ENCODE measurements around the gene CELF3.

GRCh38 chr1:151681923-151682322, 34.7 kb downstream of the CELF3 start:
- TF ChIP-seq TEAD4 (IDR thresholded peaks at IDR 0.05) (peak; percentile 72), YY1 (IDR thresholded peaks at IDR 0.05; ENCODE audit: low read depth) (no peak), CREB1 (IDR thresholded peaks at IDR 0.05; ENCODE audit: low read depth) (no peak), MAX (IDR thresholded peaks at IDR 0.05) (no peak), RAD21 (IDR thresholded peaks at IDR 0.05; ENCODE audit: low read depth) (no peak), EP300 (IDR thresholded peaks at IDR 0.05; ENCODE audit: borderline replicate concordance) (no peak), NFIC (IDR thresholded peaks at IDR 0.05) (peak; percentile 19; the same call in 1 of the 2 replicates), FOXM1 (IDR thresholded peaks at IDR 0.05; ENCODE audit: borderline replicate concordance, low read depth) (no peak), CEBPB (IDR thresholded peaks at IDR 0.05) (no peak), REST (IDR thresholded peaks at IDR 0.05; ENCODE audit: low read depth) (no peak), TCF12 (IDR thresholded peaks at IDR 0.05; ENCODE audit: low read depth) (no peak), EGR1 (IDR thresholded peaks at IDR 0.05) (no peak), TAF1 (IDR thresholded peaks at IDR 0.05; ENCODE audit: low read depth) (no peak)
- TF ChIP-seq, protein P1, sequence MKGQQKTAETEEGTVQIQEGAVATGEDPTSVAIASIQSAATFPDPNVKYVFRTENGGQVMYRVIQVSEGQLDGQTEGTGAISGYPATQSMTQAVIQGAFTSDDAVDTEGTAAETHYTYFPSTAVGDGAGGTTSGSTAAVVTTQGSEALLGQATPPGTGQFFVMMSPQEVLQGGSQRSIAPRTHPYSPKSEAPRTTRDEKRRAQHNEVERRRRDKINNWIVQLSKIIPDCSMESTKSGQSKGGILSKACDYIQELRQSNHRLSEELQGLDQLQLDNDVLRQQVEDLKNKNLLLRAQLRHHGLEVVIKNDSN (IDR thresholded peaks at IDR 0.05), result no peak
